Gastroesophageal sphincter (tissue), 3 donors: Measurements from ENCODE around the gene RAB43.
"Not testable (repeated sequence)": the region's sequence is repeated elsewhere in the genome, so short reads cannot be mapped to it uniquely, and the experiment has no call there.

Experiments used
- CTCF ChIP-seq, 4 experiments: fragments of 200-600 bp in 2 of 4; fragments of 450-650 bp in 2 of 4; sonication (generic) in 1 of 4; IDR thresholded peaks; one replicate each; pipeline ENCODE4 v1.5.1; 2017 to 2019; ENCODE audit warnings: antibody characterized with exemption in 4 of 4, mild to moderate bottlenecking in 2 of 4, moderate library complexity in 2 of 4
- EP300 ChIP-seq: sonication (generic); formaldehyde crosslinking; IDR thresholded peaks from one replicate; pipeline ENCODE4 v1.6.1; 2017; ENCODE audit warnings: antibody characterized with exemption, mild to moderate bottlenecking
- POLR2A ChIP-seq, 2 donors: fragments of 450-650 bp; IDR thresholded peaks; one replicate each; pipeline ENCODE4 v1.6.1; 2017; ENCODE audit warnings: antibody characterized with exemption in 2 of 2, mild to moderate bottlenecking in 2 of 2, moderate library complexity in 1 of 2

GRCh38 chr3:129069313-129070085, 52.1 kb downstream of the RAB43 start:
- TF ChIP-seq CTCF (IDR thresholded peaks at IDR 0.05); POLR2A (IDR thresholded peaks at IDR 0.05); EP300: not testable (repeated sequence)
